ENCODE results near the gene CCDC85C.

Gene CCDC85C

DNA sequence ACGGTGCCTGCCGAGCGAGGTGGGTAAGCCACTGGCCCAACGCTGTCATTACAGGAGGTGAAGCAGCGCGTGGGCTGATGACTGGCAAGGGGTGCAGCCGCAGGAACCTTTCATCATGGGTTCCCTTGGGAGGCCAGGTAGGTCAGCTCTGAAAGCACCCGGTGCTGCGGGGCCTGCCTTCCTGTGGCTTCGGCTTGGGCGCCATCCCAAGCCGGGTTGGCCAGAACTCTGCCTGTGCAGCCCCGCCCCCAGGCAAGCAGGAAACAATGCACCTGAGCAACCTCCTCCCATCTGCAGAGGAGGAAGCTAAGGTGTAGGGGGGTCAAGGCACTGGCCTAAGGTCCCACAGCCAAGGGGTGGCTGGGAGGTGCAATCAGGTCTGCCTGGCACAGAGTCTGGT lies 21.0 kb upstream of the CCDC85C start:
- TF ChIP-seq, protein P1, sequence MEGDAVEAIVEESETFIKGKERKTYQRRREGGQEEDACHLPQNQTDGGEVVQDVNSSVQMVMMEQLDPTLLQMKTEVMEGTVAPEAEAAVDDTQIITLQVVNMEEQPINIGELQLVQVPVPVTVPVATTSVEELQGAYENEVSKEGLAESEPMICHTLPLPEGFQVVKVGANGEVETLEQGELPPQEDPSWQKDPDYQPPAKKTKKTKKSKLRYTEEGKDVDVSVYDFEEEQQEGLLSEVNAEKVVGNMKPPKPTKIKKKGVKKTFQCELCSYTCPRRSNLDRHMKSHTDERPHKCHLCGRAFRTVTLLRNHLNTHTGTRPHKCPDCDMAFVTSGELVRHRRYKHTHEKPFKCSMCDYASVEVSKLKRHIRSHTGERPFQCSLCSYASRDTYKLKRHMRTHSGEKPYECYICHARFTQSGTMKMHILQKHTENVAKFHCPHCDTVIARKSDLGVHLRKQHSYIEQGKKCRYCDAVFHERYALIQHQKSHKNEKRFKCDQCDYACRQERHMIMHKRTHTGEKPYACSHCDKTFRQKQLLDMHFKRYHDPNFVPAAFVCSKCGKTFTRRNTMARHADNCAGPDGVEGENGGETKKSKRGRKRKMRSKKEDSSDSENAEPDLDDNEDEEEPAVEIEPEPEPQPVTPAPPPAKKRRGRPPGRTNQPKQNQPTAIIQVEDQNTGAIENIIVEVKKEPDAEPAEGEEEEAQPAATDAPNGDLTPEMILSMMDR (conservative IDR thresholded peaks at IDR 0.05; ENCODE audit: low read depth) = no peak
- H3K27ac ChIP-seq = no peak overlapping the region
- ChIA-PET POLR2A (ENCODE audit: low non-redundant PET) (no interaction called here), CTCF (no interaction called here)
- DNase-seq (ENCODE audit: low spot score) = no peak

DNA sequence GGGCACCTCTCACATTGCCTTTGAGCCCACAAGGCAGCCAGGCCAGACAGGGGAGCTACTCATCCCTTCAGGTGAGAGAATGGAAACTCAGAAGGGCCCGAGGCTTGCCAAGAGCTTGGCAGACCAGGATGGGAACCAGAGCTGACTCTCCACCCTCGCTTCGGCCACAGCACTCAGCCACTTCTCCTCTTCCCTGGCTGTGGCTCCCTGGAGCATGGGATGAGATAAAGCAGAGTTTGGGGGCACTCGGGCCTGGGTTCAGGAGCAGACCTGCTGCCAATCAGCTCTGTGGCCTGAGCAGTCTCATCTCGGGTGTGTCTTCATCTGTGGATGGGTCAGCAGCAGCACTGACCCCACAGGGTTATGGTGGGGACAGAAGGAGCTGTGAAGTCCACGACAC lies 20.0 kb upstream of the CCDC85C start:
- CTCF ChIA-PET = interaction anchor here (0.5 to 1.3 kb wide), 4 partner anchors 14 to 106 kb away, joined by 3 read pairs; no protein-coding TSS in a partner anchor
- POLR2A ChIA-PET (ENCODE audit: low non-redundant PET) = interaction anchor here (1.1 kb wide), 1 partner anchor 19 kb away, joined by 3 read pairs; no protein-coding TSS in a partner anchor
- no peak for DNase-seq (ENCODE audit: low spot score)
- TF ChIP-seq, protein P1 (conservative IDR thresholded peaks at IDR 0.05; ENCODE audit: low read depth) = no peak
- peak overlapping the region; percentile 79 for H3K27ac ChIP-seq

DNA sequence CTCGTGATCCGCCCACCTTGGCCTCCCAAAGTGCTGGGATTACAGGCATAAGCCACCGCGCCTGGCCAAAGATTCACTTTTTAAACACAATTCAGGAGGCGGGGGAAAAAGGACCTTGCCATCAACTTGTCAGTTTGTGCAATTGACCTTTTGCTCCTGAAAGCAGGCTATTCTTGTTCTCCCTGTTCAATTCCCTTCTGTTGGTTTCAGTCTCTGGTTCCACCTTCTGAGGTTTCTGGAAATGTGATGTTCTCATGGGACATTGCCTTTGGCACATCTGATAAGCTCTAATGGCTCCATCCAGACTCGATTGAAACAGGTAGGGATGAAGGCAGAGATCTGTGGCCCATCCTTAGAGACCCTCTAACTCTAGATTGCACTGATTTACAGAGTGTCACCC lies 17.9 kb upstream of the CCDC85C start:
- TF ChIP-seq, protein P1 (conservative IDR thresholded peaks at IDR 0.05; ENCODE audit: low read depth) = no peak
- ChIA-PET CTCF (interaction anchor here (1.1 kb wide), 1 partner anchor 12 kb away, joined by 3 read pairs; no protein-coding TSS in a partner anchor), POLR2A (ENCODE audit: low non-redundant PET) (interaction anchor here (0.5 kb wide), 1 partner anchor 11 kb away, joined by 3 read pairs; no protein-coding TSS in a partner anchor)
- no peak for DNase-seq (ENCODE audit: low spot score)
- H3K27ac ChIP-seq = peak overlapping the region; percentile 78; the same call in 1 of the 2 replicates

DNA sequence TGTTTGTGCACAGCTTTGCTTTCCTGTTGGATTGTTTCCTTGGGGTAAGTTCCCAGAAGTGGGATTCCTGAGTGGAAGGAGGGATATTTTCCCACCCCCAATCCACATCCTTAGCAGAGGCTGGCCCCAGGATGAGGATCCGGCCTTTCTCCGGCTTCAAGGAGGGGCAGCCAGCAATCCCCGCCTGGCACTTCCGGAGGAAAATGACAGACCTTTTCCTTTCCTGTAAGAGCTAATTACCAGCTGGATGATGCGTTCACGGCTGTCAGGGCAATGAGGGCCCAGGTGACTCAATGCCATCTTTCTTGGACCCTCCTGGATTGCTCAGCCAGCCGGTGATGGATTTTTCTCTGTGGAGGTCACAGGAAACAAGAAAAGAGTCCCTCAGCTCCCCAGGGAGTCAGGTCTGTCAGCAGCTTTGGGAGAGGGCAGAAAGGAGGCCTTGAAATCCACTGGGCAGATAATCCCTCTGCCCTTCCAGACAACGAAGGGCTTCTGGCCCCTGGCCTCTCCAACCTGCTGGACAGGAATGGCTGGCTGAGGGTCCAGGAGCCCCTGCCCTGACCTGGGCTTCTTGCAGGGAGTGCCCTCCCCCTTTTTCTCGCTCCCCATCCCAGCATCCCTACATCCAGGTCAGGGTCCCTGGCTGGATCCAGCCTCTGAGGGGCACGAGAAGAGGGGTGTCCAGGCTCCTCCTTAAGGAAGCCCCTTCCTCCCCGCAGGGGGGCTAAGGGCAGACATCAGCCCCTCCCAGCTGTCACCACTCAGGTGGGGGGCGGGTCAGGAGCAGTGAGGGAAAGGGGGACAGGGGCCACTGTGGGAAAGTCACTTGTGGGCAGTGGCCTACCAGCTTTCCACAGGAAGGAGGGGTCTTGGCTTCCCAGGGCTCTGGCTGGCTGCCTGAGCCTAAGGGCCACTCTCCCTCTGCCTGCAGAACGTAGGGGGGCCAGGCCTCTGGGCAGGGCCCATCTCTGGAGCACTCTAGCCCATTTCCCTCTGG lies 16.1 kb upstream of the CCDC85C start:
- ChIA-PET CTCF (no interaction called here), POLR2A (ENCODE audit: low non-redundant PET) (no interaction called here)
- H3K27ac ChIP-seq = peak overlapping the region; percentile 78
- TF ChIP-seq, protein P1 (conservative IDR thresholded peaks at IDR 0.05; ENCODE audit: low read depth) = no peak
- peak; percentile 44 for DNase-seq (ENCODE audit: low spot score)

DNA sequence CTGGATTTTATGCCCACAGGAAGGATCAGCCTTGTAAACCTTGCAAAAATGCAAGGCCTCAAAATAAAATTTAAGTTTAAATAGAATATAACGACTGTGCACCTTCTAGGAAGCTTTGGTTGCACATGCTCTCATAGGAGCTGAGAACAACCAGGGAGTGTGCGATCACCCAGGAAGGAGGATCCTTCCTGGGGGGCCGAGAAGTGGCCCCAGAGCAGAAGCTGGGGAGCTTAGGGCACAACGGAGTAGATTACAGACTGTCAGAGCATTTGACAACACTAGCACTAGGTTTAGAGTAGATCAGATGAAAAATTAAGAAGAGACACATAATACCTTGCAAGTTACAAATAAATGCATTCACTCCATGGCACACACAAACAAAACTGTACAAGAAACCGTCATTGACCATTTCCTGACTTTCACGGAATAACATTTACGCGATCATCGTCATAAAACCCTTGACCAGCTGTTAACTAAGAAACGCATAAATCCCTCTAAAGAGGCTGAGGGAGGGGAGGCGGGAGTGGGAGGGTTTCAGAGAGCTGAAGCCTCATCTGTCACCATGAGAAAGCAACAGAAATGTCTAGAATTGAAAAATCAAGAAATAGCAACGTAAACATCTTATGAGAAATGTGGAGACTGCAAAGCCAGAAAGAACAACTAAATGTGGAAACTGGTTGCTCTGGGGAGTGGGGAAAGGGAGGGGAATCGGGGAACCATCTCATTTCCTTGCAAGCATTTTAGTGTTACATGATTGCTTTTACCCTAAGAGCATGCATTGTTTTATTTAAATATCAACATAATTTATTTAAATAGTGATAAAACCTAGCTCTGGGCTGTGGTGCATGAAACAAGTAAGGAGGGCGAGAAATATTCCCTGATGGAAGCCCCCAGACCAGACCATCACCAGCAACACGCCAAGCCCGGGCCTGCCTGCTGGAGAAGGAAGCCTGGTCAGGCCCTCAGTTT lies 13.1 kb upstream of the CCDC85C start:
- H3K27ac ChIP-seq = 0 out of 2 replicates have a peak overlapping the region, but pooled peaks have one; percentile 78
- no peak for DNase-seq (ENCODE audit: low spot score)
- TF ChIP-seq, protein P1 (conservative IDR thresholded peaks at IDR 0.05; ENCODE audit: low read depth) = no peak
- POLR2A ChIA-PET (ENCODE audit: low non-redundant PET) = no interaction called here
- CTCF ChIA-PET = no interaction called here

Data from RWPE1 (cell line).